ENCODE data around the gene ZNF597.

The ZNF597 gene

DNA sequence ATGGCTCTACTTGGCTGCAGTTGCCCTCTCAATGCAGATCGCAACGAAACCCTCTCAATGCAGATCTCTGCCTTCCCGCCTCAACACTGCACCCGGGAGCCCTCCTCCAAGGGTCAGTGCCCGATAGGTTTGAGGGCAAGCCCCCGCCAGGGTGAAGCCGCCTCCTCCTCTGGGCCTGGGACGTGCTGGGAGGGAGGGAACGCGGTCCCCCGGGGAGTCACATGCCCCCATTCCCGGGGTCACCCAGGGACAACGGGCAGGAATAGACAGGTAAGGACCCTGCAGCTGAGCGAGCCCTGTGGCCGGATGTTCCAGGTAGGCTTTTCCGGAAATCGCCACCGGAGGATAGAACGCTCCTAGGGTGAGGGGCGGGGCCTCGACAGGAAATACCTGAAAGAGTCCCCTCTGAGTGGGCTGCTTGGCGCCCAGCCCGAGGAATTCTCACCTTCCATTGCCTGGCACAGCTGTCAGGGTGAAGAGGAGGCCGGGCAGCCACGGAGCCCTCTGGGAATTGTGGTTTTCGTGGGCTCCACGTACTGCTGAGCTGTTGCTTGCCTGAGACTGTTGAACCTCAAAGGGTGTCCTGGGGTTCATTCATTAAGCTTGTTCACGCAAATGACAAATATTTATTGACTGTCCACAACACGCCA is 29.4 kb downstream of the ZNF597 start:
- H3K4me3 ChIP-seq (ENCODE audit: low read length) = no peak overlapping the region
- H3K27me3 ChIP-seq (ENCODE audit: control insufficient read depth, insufficient read depth, low read length) = no peaks in the 10 kb centered on the region
- H3K4me1 ChIP-seq (ENCODE audit: control insufficient read depth, low read depth, low read length) = no peaks in the 10 kb centered on the region
- H3K36me3 ChIP-seq (ENCODE audit: control insufficient read depth, low read depth, low read length) = peaks cover 1% of the 10 kb centered on the region
- peaks cover 41% of the 10 kb centered on the region for H3K9me3 ChIP-seq (ENCODE audit: control insufficient read depth, low read depth, low read length)
- no peak overlapping the region for H3K27ac ChIP-seq (ENCODE audit: low read length)
- H3K9ac ChIP-seq (ENCODE audit: low read length) = no peak overlapping the region

DNA sequence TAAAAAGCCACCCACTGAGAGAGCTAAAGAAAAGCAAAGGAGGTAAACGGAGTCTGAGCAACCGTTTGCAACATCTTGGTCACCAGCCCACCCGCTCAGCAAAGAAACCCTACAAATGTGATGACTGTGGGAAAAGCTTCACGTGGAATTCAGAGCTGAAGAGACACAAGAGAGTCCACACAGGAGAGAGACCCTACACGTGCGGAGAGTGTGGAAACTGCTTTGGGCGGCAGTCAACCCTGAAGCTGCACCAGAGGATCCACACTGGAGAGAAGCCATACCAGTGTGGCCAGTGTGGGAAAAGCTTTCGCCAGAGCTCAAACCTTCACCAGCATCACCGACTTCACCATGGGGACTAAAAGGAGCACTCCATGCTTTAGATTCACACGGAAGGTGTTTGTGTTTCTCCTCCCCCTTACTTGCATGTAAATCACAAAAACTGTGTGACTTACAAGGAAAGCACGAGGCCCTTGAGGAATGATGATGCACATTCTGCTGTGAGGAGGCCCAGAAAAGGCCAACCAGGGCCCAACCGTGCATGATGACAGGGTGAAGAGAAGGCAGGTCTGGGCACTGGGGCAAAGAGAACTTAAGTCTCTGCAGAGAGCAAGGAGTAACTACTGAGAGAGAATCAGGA is 34.6 kb downstream of the ZNF597 start:
- Histone ChIP-seq H3K9me3 (ENCODE audit: control insufficient read depth, low read depth, low read length) (peaks cover 49% of the 10 kb centered on the region), H3K4me1 (ENCODE audit: control insufficient read depth, low read depth, low read length) (no peaks in the 10 kb centered on the region), H3K9ac (ENCODE audit: low read length) (no peak overlapping the region), H3K27me3 (ENCODE audit: control insufficient read depth, insufficient read depth, low read length) (no peaks in the 10 kb centered on the region), H3K4me3 (ENCODE audit: low read length) (no peak overlapping the region), H3K27ac (ENCODE audit: low read length) (no peak overlapping the region), H3K36me3 (ENCODE audit: control insufficient read depth, low read depth, low read length) (peaks cover 22% of the 10 kb centered on the region)

GRCh38 chr16:3401719-3402397 is 41.4 kb downstream of the ZNF597 start:
- Histone ChIP-seq H3K9me3 (ENCODE audit: control insufficient read depth, low read depth, low read length) (peaks cover 6% of the 10 kb centered on the region), H3K4me3 (ENCODE audit: low read length) (peak overlapping the region; percentile 96), H3K36me3 (ENCODE audit: control insufficient read depth, low read depth, low read length) (peaks cover 13% of the 10 kb centered on the region), H3K4me1 (ENCODE audit: control insufficient read depth, low read depth, low read length) (no peaks in the 10 kb centered on the region), H3K27ac (ENCODE audit: low read length) (no peak overlapping the region), H3K27me3 (ENCODE audit: control insufficient read depth, insufficient read depth, low read length) (no peaks in the 10 kb centered on the region), H3K9ac (ENCODE audit: low read length) (peak overlapping the region; percentile 66)

DNA sequence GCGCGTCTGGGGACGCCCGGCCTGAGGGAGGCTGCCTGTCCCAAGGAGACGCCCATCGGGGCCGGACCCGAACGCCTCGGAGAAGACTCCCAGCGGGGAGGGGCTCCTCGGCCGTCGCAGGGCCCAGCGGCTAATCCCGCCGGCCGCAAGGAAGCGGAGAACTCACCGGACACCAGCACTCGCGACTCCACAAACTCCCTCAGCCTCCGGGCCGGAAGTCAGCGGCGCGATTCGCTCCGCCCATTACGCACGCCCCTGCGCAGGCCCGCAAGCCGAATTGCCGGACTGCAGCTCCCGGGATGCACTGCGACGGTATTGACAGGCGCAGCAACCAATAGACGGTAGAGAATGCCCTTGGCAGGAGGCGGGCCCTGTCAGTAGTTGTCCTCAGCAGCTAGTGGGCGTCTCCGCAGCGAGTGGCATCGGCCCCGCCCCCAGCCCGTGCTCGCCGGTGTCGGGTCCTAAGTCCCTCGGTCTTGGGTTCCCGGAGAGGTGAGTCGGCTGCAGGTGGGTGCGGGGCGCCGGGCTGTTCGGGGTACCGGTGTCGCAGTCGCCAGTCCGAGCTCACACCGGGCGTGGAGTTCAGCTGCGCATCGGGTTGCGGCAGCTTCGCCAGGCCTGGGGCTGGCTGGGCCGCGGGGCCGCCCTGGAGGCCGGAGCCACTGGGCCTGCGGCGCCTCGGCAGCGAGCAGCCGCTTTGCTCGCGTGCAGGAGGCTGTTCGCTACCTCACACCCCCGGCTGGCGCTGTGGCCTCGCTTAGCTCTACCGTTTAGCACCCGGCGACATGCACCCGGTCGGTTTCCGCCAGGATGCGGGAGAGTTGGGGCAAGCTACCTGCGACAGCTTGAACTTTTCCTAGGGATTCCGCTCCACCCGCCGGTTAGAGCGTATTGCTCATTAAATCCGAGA is 42.3 kb downstream of the ZNF597 start, which contains the start of the genes ZNF174 and ZSCAN32:
ZNF174 (plus strand) TSS at position 437 of the 910 bp plus-strand sequence. CDS start 790 bp downstream, outside the sequence.
ZSCAN32 (minus strand) TSS at position 226 of the 910 bp plus-strand sequence. CDS start 3,447 bp downstream, outside the sequence.
- Histone ChIP-seq H3K9ac (ENCODE audit: low read length) (peak within 1 kb of the TSS; percentile 86), H3K36me3 (ENCODE audit: control insufficient read depth, low read depth, low read length) (peaks cover 10% of the 10 kb centered on the region), H3K27ac (ENCODE audit: low read length) (peak within 1 kb of the TSS; percentile 33), H3K9me3 (ENCODE audit: control insufficient read depth, low read depth, low read length) (peaks cover 5% of the 10 kb centered on the region), H3K4me1 (ENCODE audit: control insufficient read depth, low read depth, low read length) (no peaks in the 10 kb centered on the region), H3K27me3 (ENCODE audit: control insufficient read depth, insufficient read depth, low read length) (no peaks in the 10 kb centered on the region), H3K4me3 (ENCODE audit: low read length) (peak within 1 kb of the TSS; percentile 96)

- peak overlapping the region; percentile 86 for H3K9ac ChIP-seq (ENCODE audit: low read length)
- peaks cover 5% of the 10 kb centered on the region for H3K9me3 ChIP-seq (ENCODE audit: control insufficient read depth, low read depth, low read length)
- no peaks in the 10 kb centered on the region for H3K4me1 ChIP-seq (ENCODE audit: control insufficient read depth, low read depth, low read length)
- no peaks in the 10 kb centered on the region for H3K27me3 ChIP-seq (ENCODE audit: control insufficient read depth, insufficient read depth, low read length)
- H3K36me3 ChIP-seq (ENCODE audit: control insufficient read depth, low read depth, low read length) = peaks cover 12% of the 10 kb centered on the region
- peak overlapping the region; percentile 33 for H3K27ac ChIP-seq (ENCODE audit: low read length)
- peak overlapping the region; percentile 96 for H3K4me3 ChIP-seq (ENCODE audit: low read length)
These were observed 42.9 kb downstream of the ZNF597 start for GRCh38 chr16:3400446-3400778.

GRCh38 chr16:3389663-3390338 is 53.5 kb downstream of the ZNF597 start:
- Histone ChIP-seq H3K4me1 (ENCODE audit: control insufficient read depth, low read depth, low read length) (no peaks in the 10 kb centered on the region), H3K27ac (ENCODE audit: low read length) (no peak overlapping the region), H3K9ac (ENCODE audit: low read length) (no peak overlapping the region), H3K36me3 (ENCODE audit: control insufficient read depth, low read depth, low read length) (peaks cover 28% of the 10 kb centered on the region), H3K9me3 (ENCODE audit: control insufficient read depth, low read depth, low read length) (peaks cover 8% of the 10 kb centered on the region), H3K4me3 (ENCODE audit: low read length) (no peak overlapping the region), H3K27me3 (ENCODE audit: control insufficient read depth, insufficient read depth, low read length) (no peaks in the 10 kb centered on the region)

DNA sequence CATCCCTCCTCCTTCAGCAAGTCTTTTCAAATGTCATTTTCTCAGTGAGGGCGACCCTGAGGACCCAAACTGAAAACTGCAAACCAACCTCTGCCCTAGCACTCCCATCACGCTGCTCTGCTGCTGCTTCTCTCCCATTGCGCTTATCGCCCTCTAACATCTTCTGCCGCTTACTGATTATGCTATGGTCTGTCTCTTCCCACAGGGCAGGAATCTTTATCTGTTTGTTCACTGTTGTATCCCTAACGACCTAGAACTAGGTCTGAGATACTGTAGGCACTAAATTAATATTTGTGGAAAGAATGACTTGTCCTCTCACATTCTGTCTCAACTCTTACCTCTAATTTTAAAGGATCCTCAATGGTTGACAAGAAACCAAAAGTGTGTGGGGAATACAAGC is 55.0 kb downstream of the ZNF597 start:
- H3K27ac ChIP-seq (ENCODE audit: low read length) = no peak overlapping the region
- H3K27me3 ChIP-seq (ENCODE audit: control insufficient read depth, insufficient read depth, low read length) = no peaks in the 10 kb centered on the region
- H3K9ac ChIP-seq (ENCODE audit: low read length) = no peak overlapping the region
- H3K9me3 ChIP-seq (ENCODE audit: control insufficient read depth, low read depth, low read length) = peaks cover 23% of the 10 kb centered on the region
- no peak overlapping the region for H3K4me3 ChIP-seq (ENCODE audit: low read length)
- H3K4me1 ChIP-seq (ENCODE audit: control insufficient read depth, low read depth, low read length) = no peaks in the 10 kb centered on the region
- H3K36me3 ChIP-seq (ENCODE audit: control insufficient read depth, low read depth, low read length) = peaks cover 40% of the 10 kb centered on the region

GRCh38 chr16:3383045-3383448 is 60.3 kb downstream of the ZNF597 start:
- Histone ChIP-seq H3K9me3 (ENCODE audit: control insufficient read depth, low read depth, low read length) (peaks cover 58% of the 10 kb centered on the region), H3K9ac (ENCODE audit: low read length) (no peak overlapping the region), H3K36me3 (ENCODE audit: control insufficient read depth, low read depth, low read length) (peaks cover 26% of the 10 kb centered on the region), H3K27ac (ENCODE audit: low read length) (no peak overlapping the region), H3K4me1 (ENCODE audit: control insufficient read depth, low read depth, low read length) (no peaks in the 10 kb centered on the region), H3K27me3 (ENCODE audit: control insufficient read depth, insufficient read depth, low read length) (no peaks in the 10 kb centered on the region), H3K4me3 (ENCODE audit: low read length) (no peak overlapping the region)
